WERI-Rb-1 (cell line): ENCODE results near the gene BCR.

ENCODE experiments used
- DNase-seq: peaks from one replicate; pipeline ENCODE4 v3.0.0-alpha.2; 2020
- H3K27ac ChIP-seq: fragments of 250-450 bp; sonication (Bioruptor Pico); 2 replicates; pipeline ENCODE4 v1.5.1; 2020; ENCODE audit warnings: mild to moderate bottlenecking, moderate library complexity
- H3K27me3 ChIP-seq: fragments of 250-450 bp; sonication (Bioruptor Pico); 2 replicates; pipeline ENCODE4 v1.5.1; 2021; ENCODE audit warnings: mild to moderate bottlenecking, low read depth, moderate library complexity; ENCODE audit not compliant: insufficient read depth, severe bottlenecking
- H3K36me3 ChIP-seq: fragments of 250-450 bp; sonication (Bioruptor Pico); 2 replicates; pipeline ENCODE4 v1.5.1; 2020; ENCODE audit warnings: mild to moderate bottlenecking, moderate library complexity
- H3K4me3 ChIP-seq: 2 replicates; pipeline ENCODE4 v1.5.1; 2011; ENCODE audit warnings: low read depth, mild to moderate bottlenecking, control low read depth, low read length
- H3K9me3 ChIP-seq: fragments of 250-450 bp; sonication (Bioruptor Pico); 2 replicates; pipeline ENCODE4 v1.5.1; 2021; ENCODE audit warnings: mild to moderate bottlenecking, moderate library complexity; ENCODE audit not compliant: severe bottlenecking
- CTCF ChIP-seq: IDR thresholded peaks from 2 replicates; pipeline ENCODE4 v1.5.1; 2011; ENCODE audit warnings: low read depth, mild to moderate bottlenecking, control low read depth, inconsistent platforms, low read length

BCR gene

DNA sequence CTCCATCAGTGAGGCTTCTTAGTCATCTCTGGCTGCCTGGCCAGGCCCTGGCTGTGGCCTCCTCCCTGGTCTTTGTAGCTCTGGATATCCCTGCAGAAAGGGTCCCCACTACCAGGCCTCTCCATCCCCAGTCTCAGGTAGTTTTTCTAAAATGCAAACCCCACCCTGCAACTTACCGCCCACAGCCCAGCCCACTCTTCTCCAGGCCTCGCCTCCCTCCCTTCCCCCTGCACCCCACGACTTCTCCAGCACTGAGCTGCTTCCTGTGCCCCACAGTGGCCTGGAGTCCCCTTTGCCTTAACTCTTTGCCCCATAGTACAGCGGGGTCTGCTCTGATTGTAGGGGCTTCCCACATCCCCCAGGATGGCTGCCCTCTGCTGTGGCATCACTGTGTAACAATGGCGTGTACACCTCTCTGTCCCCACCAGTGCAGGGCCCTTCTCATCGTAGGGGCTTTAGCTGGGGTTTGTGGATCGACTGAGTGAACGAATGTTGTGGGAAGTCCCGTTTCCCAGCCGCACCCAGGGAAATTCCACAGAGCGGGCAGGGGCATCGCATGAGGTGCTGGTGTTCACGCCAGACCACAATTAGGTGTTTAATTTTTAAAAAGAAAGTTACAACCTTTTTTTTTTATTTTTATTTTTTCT lies 111.6 kb downstream of the BCR start:
- no peak for DNase-seq
- Histone ChIP-seq H3K9me3 (no peaks in the 10 kb centered on the region), H3K36me3 (peaks cover 88% of the 10 kb centered on the region), H3K4me3 (no peak overlapping the region), H3K27ac (no peak overlapping the region), H3K27me3 (no peaks in the 10 kb centered on the region)
- no peak for TF ChIP-seq CTCF

DNA sequence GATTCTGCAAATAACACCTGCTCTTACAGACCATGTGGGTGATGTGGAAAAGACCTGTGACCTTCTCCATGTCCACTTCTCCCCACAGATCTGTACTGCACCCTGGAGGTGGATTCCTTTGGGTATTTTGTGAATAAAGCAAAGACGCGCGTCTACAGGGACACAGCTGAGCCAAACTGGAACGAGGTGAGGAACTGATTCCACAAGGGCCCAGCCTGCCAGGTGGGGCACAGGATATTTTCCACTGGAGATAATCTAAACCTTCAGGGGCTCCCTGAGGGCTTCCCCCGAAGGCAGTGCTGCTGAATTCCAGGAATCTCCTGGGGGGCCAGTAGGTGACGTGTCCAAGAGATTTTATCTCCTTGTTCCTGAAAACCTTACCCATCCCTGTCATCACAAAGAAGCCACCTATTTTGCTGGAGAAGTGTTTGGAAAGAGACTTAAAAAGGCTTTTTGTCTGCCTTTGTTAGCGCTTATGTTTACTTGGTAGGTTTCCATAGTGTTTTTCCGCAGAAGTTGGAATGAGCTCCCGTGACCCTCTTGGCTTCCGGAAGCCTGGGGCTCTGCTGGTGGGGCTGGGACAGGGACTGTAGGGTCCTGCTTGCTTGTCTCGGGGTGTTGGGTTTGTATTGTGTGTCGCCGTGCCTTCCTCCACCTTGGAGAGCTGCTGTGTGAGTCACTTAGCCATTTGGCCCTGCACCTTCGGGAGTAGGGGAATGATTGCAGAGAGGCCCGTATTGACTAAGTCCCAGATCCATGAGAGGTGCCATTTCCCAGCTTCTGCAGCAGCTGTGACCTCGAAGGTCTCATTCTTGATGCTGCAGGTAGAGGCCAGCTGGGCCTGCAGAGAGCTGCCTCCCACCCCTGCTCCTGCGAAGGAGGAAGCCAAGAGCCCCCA lies 112.4 kb downstream of the BCR start:
- peaks cover 90% of the 10 kb centered on the region for H3K36me3 ChIP-seq
- no peak overlapping the region for H3K4me3 ChIP-seq
- no peak overlapping the region for H3K27ac ChIP-seq
- no peak for TF ChIP-seq CTCF
- DNase-seq, result no peak
- no peaks in the 10 kb centered on the region for H3K27me3 ChIP-seq
- H3K9me3 ChIP-seq, result no peaks in the 10 kb centered on the region

DNA sequence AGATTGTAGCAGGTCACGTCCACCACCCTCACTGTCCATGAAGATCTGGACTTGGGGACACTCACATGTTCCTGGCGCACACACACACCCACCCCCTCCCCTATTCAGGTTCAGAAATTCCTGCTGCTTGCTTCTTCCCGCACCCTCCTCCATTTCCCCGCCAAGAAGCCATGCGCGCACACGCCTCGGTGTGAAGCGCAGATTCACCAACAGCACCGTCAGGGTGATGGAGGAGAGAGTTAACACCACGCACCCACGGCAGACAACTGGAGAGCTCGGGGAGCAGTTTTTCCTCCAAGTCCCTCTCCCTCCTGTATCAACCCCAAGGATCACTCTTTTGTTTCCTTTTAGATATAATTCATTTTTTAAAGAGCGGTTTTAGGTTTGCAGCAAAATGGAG lies 113.4 kb downstream of the BCR start:
- H3K4me3 ChIP-seq, result no peak overlapping the region
- H3K27ac ChIP-seq, result no peak overlapping the region
- no peak for DNase-seq
- no peak for TF ChIP-seq CTCF
- H3K9me3 ChIP-seq, result no peaks in the 10 kb centered on the region
- H3K36me3 ChIP-seq, result peaks cover 87% of the 10 kb centered on the region
- H3K27me3 ChIP-seq, result no peaks in the 10 kb centered on the region

DNA sequence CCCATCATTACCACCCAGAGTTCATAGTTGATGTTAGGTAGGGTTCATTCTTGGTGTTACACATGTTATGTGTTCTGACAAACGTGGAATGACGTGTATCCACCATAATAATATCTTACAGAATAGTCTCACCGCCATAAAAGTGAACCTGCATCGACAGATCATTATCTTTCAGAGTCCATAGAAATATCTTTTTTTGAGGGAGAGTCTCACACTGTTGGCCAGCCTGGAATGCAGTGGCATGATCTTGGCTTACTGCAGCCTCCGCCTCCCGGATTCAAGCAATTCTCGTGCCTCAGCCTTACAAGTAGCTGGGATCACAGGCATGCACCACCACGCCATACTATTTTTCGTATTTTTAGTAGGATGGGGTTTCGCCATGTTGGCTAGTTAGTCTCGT lies 113.9 kb downstream of the BCR start:
- no peak for TF ChIP-seq CTCF
- no peak for DNase-seq
- H3K27me3 ChIP-seq, result no peaks in the 10 kb centered on the region
- peaks cover 87% of the 10 kb centered on the region for H3K36me3 ChIP-seq
- no peak overlapping the region for H3K4me3 ChIP-seq
- H3K9me3 ChIP-seq, result no peaks in the 10 kb centered on the region
- no peak overlapping the region for H3K27ac ChIP-seq

- Histone ChIP-seq H3K9me3 (no peaks in the 10 kb centered on the region), H3K4me3 (no peak overlapping the region), H3K27me3 (no peaks in the 10 kb centered on the region), H3K27ac (no peak overlapping the region), H3K36me3 (peaks cover 62% of the 10 kb centered on the region)
- no peak for DNase-seq
- TF ChIP-seq CTCF, result no peak
Measured at GRCh38 chr22:23300476-23300875, 120.2 kb downstream of the BCR start.
